ENCODE data around the gene IRGC.
"Not testable (repeated sequence)": the region's sequence is repeated elsewhere in the genome, so short reads cannot be mapped to it uniquely, and the experiment has no call there.

IRGC gene

GRCh38 chr19:43751466-43752220 is 35.8 kb downstream of the IRGC start:
- in situ Hi-C loops (cut with MboI; ENCODE audit: low sequenced_read_pairs) = no loop called here

DNA sequence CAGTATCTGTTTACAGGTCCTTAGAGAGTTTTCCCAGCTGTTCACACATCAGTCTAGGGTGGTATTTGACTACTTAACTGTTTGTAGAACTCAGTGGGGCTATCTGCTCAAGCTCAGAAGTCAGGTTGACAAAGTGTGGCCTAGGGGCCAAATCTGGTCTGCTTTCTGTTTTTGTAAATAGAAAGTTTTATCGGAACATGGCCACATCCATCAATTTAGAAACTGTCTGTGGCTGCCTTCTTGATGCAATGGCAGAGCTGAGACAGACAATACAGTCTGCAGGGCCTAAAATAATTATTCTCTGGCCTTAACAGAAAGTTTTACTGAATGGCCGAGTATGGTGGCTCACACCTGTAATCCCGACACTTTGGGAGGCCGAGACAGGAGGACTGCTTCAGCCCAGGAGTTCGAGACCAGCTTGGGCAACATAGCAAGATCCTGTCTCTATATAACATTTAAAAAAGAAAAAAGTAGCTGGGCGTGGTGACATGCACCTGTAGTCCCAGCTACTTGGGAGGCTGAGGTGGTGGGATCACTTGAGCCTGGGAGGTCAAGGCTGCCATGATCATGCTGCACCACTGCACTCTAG is 36.5 kb downstream of the IRGC start:
- in situ Hi-C loops (cut with MboI; ENCODE audit: low sequenced_read_pairs) = no loop called here

DNA sequence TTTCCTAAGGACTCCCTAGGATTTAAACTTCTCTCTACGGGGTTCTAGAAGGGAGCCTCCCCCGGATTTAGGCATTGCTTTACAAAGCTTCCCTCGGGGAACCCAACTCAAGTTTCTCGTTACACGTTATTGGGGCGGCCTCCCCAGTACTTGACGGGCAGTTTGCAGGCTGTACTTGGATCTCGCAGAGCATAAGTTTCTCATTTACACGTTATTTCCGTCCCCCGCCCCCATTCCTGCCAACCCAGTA is 38.3 kb downstream of the IRGC start:
- in situ Hi-C loops (cut with MboI; ENCODE audit: low sequenced_read_pairs) = no loop called here

DNA sequence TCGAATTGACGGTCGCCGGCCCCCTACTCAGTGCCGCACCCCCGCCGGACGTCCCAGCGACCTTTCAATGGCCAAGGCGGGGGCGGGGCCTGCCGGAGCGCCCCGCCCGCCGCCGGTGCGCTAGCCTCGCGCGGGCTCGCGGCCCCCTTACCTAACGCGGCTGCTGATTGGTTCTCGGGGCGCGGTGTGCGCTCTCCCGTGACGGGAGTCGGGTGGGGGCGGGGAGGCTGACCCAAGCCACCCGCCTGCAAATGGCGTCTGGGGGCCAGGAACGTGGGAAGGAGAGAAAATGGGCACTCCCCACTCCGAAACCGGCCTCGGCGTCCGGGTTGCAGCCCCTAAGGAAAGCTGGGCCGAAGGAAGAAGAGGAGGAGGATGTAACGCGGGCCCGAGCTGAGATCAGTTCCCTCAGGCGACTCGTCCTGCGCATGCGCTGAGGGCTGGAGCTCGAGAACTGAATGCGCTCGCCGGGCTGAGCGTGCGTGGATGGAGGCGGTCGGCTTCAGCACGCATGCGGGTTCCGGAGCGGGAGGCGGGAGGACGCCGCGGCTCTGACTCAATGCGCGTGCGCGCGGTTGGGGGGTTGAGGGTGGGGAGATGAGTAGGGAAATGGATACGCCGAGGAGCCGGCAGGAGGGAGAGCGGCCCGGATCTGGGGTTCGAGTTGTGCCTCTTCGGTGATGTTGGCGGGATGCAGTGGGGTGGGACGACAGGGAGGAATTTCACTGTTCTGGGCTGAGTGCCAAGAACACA is 38.8 kb downstream of the IRGC start, which contains the start of gene SMG9:
SMG9 (minus strand) TSS at position 460 of the 753 bp plus-strand sequence. CDS start 4,221 bp downstream, outside the sequence.
- in situ Hi-C loops (cut with MboI; ENCODE audit: low sequenced_read_pairs) = no loop called here

GRCh38 chr19:43755256-43755801 is 39.5 kb downstream of the IRGC start:
- in situ Hi-C loops (cut with MboI; ENCODE audit: low sequenced_read_pairs) = no loop called here

- in situ Hi-C loops (cut with MboI; ENCODE audit: low sequenced_read_pairs) = no loop called here
Measured at GRCh38 chr19:43759515-43759914, 43.6 kb downstream of the IRGC start.

DNA sequence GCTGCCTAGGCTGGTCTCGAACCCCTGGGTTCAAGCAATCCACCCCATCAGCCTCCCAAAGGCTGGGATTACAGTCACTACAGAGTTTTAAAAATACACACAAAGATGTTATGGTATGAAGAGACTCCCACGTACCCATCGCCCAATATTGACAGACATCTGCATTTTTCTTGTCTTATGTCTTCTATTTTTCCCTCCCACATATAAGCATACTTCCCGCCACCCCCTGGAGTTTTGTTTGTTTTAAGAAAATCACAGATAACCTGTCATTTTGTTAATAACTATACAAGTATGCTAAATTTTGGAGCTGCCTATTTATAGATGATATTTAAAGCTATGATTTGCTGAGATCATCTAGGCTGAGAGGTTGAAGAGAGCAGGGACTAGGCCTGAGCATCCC is 45.1 kb downstream of the IRGC start:
- in situ Hi-C loops (cut with MboI; ENCODE audit: low sequenced_read_pairs) = no loop called here

GRCh38 chr19:43762814-43763213 is 46.9 kb downstream of the IRGC start:
- in situ Hi-C loops (cut with MboI; ENCODE audit: low sequenced_read_pairs) = no loop called here

DNA sequence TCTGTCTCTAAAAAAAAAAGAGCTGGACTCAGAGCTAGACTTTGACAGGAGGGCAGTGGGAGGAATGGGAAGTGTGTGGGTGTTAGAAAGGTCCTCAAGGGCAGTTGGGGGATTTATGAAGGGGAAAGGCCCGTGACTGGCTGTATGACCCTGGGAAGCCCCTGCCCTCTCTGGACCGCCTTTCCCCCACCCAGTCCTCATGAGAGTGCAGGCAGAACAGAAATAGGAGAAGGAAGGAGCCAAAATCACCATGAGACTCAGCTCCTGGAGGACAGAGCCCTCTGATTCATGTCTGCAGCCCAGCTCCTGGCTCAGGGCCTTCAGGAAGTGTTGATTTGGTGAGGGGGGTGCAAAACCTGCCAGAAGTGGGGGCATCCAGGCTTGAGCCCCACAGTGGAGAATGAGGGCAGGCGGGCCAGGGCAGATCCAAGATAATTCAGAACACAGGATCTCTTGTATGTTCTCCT is 47.6 kb downstream of the IRGC start:
- in situ Hi-C loops (cut with MboI; ENCODE audit: low sequenced_read_pairs) = no loop called here

- in situ Hi-C loops (cut with MboI; ENCODE audit: low sequenced_read_pairs) = not testable (repeated sequence)
Measured at GRCh38 chr19:43764684-43765083, 48.8 kb downstream of the IRGC start.

- in situ Hi-C loops (cut with MboI; ENCODE audit: low sequenced_read_pairs) = no loop called here
Measured at GRCh38 chr19:43765109-43765876, 49.4 kb downstream of the IRGC start.

DNA sequence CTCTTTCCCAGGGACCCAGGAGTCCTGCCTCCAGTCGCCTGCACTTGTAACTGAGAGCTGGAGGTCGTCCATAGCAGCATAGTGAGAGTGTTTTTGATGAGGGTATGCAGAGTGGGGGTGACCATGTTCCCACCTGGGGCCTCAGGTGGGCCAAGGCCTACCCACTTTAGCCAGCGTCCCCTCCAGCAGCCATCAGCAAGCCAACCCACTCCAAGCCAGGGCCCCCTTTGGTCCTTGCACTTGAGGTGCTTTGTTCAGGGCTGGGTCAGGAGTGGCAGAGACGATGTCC is 50.8 kb downstream of the IRGC start:
- in situ Hi-C loops (cut with MboI; ENCODE audit: low sequenced_read_pairs) = no loop called here

DNA sequence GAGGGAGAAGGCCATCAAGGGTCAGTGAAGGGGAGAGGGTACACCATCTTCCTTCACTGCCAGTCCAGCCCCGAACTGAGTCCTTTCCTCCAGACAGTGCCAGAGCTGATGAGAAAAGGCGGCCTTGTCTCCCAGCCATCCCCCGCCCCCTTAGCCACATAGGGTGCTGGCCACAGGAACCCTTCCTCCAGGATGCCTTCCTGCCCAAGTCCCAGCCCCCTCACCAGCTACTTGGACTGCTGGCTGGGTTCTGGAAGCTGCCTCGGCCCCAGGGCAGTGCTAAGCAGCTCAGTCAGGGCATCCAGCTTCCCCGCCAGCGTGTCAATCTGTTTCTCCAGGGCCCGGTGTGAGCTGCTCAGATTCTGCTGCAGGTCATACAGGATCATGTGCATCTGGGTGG is 51.4 kb downstream of the IRGC start:
- in situ Hi-C loops (cut with MboI; ENCODE audit: low sequenced_read_pairs) = no loop called here

DNA sequence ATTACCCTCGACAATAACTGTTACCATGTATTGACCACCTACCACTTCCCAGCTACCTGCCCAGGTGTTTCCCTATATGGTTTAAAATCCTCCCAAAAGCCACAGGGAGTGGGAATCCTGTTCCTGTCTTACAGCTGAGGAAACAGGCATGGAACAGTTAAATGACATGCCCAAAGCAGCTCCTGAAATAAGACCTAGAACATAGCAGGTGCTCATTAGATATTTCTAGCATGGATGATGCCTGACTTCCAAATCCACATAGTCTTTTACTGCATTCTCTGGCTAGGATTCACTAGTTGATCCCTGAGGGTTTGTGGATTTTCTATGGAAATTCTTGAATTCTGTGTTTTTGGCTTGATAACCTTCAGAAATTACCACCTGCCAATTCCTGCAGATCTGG is 51.9 kb downstream of the IRGC start:
- in situ Hi-C loops (cut with MboI; ENCODE audit: low sequenced_read_pairs) = no loop called here

GRCh38 chr19:43768273-43769050 is 52.6 kb downstream of the IRGC start:
- in situ Hi-C loops (cut with MboI; ENCODE audit: low sequenced_read_pairs) = no loop called here

DNA sequence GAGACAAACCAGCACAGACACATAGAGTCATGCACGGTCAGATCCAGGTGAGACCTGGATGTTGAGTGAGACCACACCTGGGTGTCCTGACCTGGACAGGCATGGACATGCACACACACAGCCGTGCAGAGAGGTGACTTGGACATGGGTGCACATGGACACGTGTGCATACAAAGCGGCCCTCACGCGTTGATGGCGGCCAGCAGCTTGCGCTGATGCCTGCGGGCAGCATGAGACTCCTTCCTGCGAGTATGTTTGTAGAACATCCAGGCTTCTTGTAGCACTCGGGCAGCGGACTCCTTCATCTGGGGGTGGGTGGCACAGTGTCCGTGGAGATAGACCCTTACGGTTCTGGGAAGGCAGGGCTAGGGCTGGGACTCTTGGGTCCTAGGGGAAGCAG is 53.4 kb downstream of the IRGC start:
- in situ Hi-C loops (cut with MboI; ENCODE audit: low sequenced_read_pairs) = no loop called here

All from HL-60/S4 treated with retinoic acid at 250 ng/mL for 4 days and 3 days (cell line).